SK-N-DZ (cell line): ENCODE results near the gene PDZRN3.

Experiments used
- DNase-seq: peaks from one replicate; pipeline ENCODE4 v3.0.0-alpha.2; 2015; ENCODE audit warnings: low spot score

PDZRN3 gene

GRCh38 chr3:73497646-73498406 lies 126.9 kb downstream of the PDZRN3 start:
- peak; percentile 32 for DNase-seq

GRCh38 chr3:73493543-73494308 lies 131.0 kb downstream of the PDZRN3 start:
- DNase-seq = no peak

GRCh38 chr3:73492186-73492585 lies 132.6 kb downstream of the PDZRN3 start:
- no peak for DNase-seq

- DNase-seq = no peak
Measured at GRCh38 chr3:73491287-73491662, 133.5 kb downstream of the PDZRN3 start.

- no peak for DNase-seq
Measured at GRCh38 chr3:73490453-73491286, 134.1 kb downstream of the PDZRN3 start.

- DNase-seq = peak; percentile 87
Measured at GRCh38 chr3:73485877-73486330, 138.8 kb downstream of the PDZRN3 start.

GRCh38 chr3:73484656-73485248 lies 140.0 kb downstream of the PDZRN3 start:
- no peak for DNase-seq

GRCh38 chr3:73481888-73482287 lies 142.9 kb downstream of the PDZRN3 start:
- no peak for DNase-seq

- no peak for DNase-seq
Measured at GRCh38 chr3:73480187-73480672, 144.5 kb downstream of the PDZRN3 start.

GRCh38 chr3:73479325-73479724 lies 145.4 kb downstream of the PDZRN3 start:
- no peak for DNase-seq

GRCh38 chr3:73478858-73479257 lies 145.9 kb downstream of the PDZRN3 start:
- no peak for DNase-seq

- DNase-seq = no peak
Measured at GRCh38 chr3:73475717-73476116, 149.0 kb downstream of the PDZRN3 start.

- DNase-seq = no peak
Measured at GRCh38 chr3:73475175-73475574, 149.6 kb downstream of the PDZRN3 start.

GRCh38 chr3:73474619-73475018 lies 150.1 kb downstream of the PDZRN3 start:
- DNase-seq = no peak

GRCh38 chr3:73473898-73474416 lies 150.8 kb downstream of the PDZRN3 start:
- no peak for DNase-seq

- no peak for DNase-seq
Measured at GRCh38 chr3:73473181-73473897, 151.4 kb downstream of the PDZRN3 start.

- DNase-seq = peak; percentile 75
Measured at GRCh38 chr3:73471986-73472787, 152.6 kb downstream of the PDZRN3 start.

- DNase-seq = no peak
Measured at GRCh38 chr3:73470860-73471259, 153.9 kb downstream of the PDZRN3 start.

GRCh38 chr3:73469331-73469730 lies 155.4 kb downstream of the PDZRN3 start:
- no peak for DNase-seq

- no peak for DNase-seq
Measured at GRCh38 chr3:73467211-73467610, 157.5 kb downstream of the PDZRN3 start.
